Measurements from ENCODE around the gene ADAP2.

The ADAP2 gene

DNA sequence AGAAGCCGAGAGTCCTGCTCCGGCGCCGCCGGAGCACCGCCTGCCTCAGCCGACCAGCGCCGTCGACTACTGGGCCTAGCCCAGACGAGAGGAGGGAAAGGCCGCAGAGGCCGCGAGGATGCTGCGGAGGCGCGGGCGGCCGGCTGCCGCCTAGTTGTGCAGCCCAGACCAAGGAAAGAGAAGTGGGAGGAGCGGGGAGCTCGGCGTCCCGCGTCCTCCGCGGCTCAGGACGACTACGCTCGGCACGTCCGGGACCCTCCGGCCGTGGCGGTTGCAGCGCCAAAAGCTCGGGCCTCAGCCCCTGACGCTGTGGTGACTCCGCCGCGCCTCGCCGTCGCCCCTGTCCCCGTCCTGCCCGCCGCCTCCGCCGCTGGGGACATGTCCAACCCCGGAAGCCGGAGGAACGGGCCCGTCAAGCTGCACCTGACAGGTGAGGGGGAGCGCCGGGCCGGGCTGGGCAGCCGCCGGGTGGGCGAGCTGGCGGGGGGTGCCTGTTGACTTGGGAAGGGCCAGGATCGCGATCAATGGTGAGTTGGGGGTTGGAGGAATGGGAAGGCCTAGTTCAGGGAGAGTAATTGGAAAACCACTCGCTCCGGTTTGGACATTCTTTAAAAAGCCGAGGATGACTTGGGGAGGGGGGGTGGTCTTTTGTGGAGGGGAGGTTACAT is 86.8 kb downstream of the ADAP2 start (continued):
- TF ChIP-seq ZNF701 (tag by site-specific recombination; IDR thresholded peaks at IDR 0.05) (no peak), ZNF658 (tag by site-specific recombination; IDR thresholded peaks at IDR 0.05) (no peak), ZNF473 (tag by site-specific recombination; IDR thresholded peaks at IDR 0.05) (no peak), MYNN (tag by site-specific recombination; IDR thresholded peaks at IDR 0.05; ENCODE audit: borderline replicate concordance) (peak; percentile 19; the same call in 1 of the 2 replicates), ZNF324 (tag by site-specific recombination; IDR thresholded peaks at IDR 0.05) (0 out of 2 replicates have a peak, but pooled peaks have one; percentile 22), KLF10 (tag by site-specific recombination; IDR thresholded peaks at IDR 0.05) (no peak), ZNF629 (tag by site-specific recombination; IDR thresholded peaks at IDR 0.05) (no peak), ZNF560 (tag by site-specific recombination; IDR thresholded peaks at IDR 0.05; ENCODE audit: borderline replicate concordance) (no peak), ZNF529 (tag by site-specific recombination; IDR thresholded peaks at IDR 0.05; ENCODE audit: insufficient replicate concordance) (no peak), ZIC2 (tag by site-specific recombination; IDR thresholded peaks at IDR 0.05) (0 out of 2 replicates have a peak, but pooled peaks have one; percentile 15), ZNF274 (IDR thresholded peaks at IDR 0.05; ENCODE audit: low read length) (no peak), ZNF274 (tag by site-specific recombination; IDR thresholded peaks at IDR 0.05; ENCODE audit: borderline replicate concordance) (no peak), ZNF10 (tag by site-specific recombination; IDR thresholded peaks at IDR 0.05) (peak; percentile 53), ZBTB20 (tag by site-specific recombination; IDR thresholded peaks at IDR 0.05) (peak; percentile 91), ZNF302 (tag by site-specific recombination; IDR thresholded peaks at IDR 0.05; ENCODE audit: low read depth) (no peak), ZNF416 (tag by site-specific recombination; IDR thresholded peaks at IDR 0.05) (no peak), ZNF132 (tag by site-specific recombination; IDR thresholded peaks at IDR 0.05; ENCODE audit: borderline replicate concordance) (no peak), ZNF112 (tag by site-specific recombination; IDR thresholded peaks at IDR 0.05) (no peak), KLF16 (tag by site-specific recombination; IDR thresholded peaks at IDR 0.05) (peak; percentile 67), ZNF292 (tag by site-specific recombination; IDR thresholded peaks at IDR 0.05; ENCODE audit: borderline replicate concordance, low read depth) (no peak), ZNF433 (tag by site-specific recombination; IDR thresholded peaks at IDR 0.05; ENCODE audit: low read depth) (no peak), ZNF140 (tag by site-specific recombination; IDR thresholded peaks at IDR 0.05) (no peak), ZNF394 (tag by site-specific recombination; IDR thresholded peaks at IDR 0.05; ENCODE audit: borderline replicate concordance) (peak; percentile 57; the same call in 1 of the 2 replicates), ZNF214 (tag by site-specific recombination; IDR thresholded peaks at IDR 0.05; ENCODE audit: borderline replicate concordance) (no peak), ZNF660 (tag by site-specific recombination; IDR thresholded peaks at IDR 0.05) (peak; percentile 92), SP3 (tag by site-specific recombination; IDR thresholded peaks at IDR 0.05) (peak; percentile 45), ZNF843 (tag by site-specific recombination; IDR thresholded peaks at IDR 0.05) (0 out of 2 replicates have a peak, but pooled peaks have one; percentile 32), ZNF175 (tag by site-specific recombination; IDR thresholded peaks at IDR 0.05) (no peak)
- TF ChIP-seq, protein P1, sequence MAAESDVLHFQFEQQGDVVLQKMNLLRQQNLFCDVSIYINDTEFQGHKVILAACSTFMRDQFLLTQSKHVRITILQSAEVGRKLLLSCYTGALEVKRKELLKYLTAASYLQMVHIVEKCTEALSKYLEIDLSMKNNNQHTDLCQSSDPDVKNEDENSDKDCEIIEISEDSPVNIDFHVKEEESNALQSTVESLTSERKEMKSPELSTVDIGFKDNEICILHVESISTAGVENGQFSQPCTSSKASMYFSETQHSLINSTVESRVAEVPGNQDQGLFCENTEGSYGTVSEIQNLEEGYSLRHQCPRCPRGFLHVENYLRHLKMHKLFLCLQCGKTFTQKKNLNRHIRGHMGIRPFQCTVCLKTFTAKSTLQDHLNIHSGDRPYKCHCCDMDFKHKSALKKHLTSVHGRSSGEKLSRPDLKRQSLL (tag by site-specific recombination; IDR thresholded peaks at IDR 0.05) = no peak
- TF ChIP-seq, protein P2, sequence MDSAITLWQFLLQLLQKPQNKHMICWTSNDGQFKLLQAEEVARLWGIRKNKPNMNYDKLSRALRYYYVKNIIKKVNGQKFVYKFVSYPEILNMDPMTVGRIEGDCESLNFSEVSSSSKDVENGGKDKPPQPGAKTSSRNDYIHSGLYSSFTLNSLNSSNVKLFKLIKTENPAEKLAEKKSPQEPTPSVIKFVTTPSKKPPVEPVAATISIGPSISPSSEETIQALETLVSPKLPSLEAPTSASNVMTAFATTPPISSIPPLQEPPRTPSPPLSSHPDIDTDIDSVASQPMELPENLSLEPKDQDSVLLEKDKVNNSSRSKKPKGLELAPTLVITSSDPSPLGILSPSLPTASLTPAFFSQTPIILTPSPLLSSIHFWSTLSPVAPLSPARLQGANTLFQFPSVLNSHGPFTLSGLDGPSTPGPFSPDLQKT (IDR thresholded peaks at IDR 0.05; ENCODE audit: borderline replicate concordance, low read depth, low read length) = no peak
- TF ChIP-seq, protein P3, sequence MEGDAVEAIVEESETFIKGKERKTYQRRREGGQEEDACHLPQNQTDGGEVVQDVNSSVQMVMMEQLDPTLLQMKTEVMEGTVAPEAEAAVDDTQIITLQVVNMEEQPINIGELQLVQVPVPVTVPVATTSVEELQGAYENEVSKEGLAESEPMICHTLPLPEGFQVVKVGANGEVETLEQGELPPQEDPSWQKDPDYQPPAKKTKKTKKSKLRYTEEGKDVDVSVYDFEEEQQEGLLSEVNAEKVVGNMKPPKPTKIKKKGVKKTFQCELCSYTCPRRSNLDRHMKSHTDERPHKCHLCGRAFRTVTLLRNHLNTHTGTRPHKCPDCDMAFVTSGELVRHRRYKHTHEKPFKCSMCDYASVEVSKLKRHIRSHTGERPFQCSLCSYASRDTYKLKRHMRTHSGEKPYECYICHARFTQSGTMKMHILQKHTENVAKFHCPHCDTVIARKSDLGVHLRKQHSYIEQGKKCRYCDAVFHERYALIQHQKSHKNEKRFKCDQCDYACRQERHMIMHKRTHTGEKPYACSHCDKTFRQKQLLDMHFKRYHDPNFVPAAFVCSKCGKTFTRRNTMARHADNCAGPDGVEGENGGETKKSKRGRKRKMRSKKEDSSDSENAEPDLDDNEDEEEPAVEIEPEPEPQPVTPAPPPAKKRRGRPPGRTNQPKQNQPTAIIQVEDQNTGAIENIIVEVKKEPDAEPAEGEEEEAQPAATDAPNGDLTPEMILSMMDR (tag by site-specific recombination; IDR thresholded peaks at IDR 0.05) = peak; percentile 52
- TF ChIP-seq, protein P4, sequence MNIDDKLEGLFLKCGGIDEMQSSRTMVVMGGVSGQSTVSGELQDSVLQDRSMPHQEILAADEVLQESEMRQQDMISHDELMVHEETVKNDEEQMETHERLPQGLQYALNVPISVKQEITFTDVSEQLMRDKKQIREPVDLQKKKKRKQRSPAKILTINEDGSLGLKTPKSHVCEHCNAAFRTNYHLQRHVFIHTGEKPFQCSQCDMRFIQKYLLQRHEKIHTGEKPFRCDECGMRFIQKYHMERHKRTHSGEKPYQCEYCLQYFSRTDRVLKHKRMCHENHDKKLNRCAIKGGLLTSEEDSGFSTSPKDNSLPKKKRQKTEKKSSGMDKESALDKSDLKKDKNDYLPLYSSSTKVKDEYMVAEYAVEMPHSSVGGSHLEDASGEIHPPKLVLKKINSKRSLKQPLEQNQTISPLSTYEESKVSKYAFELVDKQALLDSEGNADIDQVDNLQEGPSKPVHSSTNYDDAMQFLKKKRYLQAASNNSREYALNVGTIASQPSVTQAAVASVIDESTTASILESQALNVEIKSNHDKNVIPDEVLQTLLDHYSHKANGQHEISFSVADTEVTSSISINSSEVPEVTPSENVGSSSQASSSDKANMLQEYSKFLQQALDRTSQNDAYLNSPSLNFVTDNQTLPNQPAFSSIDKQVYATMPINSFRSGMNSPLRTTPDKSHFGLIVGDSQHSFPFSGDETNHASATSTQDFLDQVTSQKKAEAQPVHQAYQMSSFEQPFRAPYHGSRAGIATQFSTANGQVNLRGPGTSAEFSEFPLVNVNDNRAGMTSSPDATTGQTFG (tag by site-specific recombination; IDR thresholded peaks at IDR 0.05; ENCODE audit: borderline replicate concordance) = no peak
- TF ChIP-seq, protein P5, sequence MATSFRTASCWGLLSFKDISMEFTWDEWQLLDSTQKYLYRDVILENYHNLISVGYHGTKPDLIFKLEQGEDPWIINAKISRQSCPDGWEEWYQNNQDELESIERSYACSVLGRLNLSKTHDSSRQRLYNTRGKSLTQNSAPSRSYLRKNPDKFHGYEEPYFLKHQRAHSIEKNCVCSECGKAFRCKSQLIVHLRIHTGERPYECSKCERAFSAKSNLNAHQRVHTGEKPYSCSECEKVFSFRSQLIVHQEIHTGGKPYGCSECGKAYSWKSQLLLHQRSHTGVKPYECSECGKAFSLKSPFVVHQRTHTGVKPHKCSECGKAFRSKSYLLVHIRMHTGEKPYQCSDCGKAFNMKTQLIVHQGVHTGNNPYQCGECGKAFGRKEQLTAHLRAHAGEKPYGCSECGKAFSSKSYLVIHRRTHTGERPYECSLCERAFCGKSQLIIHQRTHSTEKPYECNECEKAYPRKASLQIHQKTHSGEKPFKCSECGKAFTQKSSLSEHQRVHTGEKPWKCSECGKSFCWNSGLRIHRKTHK (tag by site-specific recombination; IDR thresholded peaks at IDR 0.05) = no peak
